Measurements from ENCODE around the gene KLHL29. TPM values are rescaled to one million over a fixed set of nuclear protein-coding genes. Genes with fewer than 3 reads are reported as not detected.

KLHL29 gene
- total RNA-seq, 1 experiment from 2014 or later = 16.7 TPM

DNA sequence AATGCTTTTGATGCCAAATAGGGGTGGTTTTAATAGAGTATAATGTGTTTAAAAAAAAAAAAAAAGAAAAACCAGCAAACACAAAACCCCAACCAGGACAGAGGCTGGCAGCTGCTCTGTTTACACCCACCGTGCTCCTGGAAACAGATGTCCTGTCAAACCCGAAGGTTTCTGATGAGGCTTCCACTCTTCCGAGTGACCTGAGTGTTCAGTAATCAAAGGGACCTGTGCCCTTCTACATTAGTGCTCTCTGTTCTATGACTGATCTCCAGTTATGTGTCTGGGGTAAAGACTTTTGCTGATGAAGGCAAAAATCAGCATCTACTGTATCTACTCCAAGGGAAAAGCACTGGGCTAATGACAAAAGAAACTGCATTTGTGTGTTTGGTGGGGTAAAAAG is 3.5 kb upstream of the KLHL29 start:
- peak overlapping the region; percentile 74 for H3K9ac ChIP-seq (ENCODE audit: low read length)
- BruUV-seq (replicated peaks) = TSS peak; percentile 21
- CTCF ChIA-PET = no interaction called here
- ATAC-seq (no peak), DNase-seq (ENCODE audit: low read depth, low spot score) (no peak)
- no peaks in the 10 kb centered on the region for H3K9me2 ChIP-seq (ENCODE audit: insufficient read depth)
- H2AFZ ChIP-seq (ENCODE audit: low read depth, low read length, poor library complexity, severe bottlenecking) = peak overlapping the region; percentile 67
- H3K9me3 ChIP-seq (ENCODE audit: control insufficient read depth in 1 of 2, insufficient read depth in 1 of 2, low read depth in 1 of 2, low read length in 2 of 2) = no peaks in the 10 kb centered on the region
- no peak overlapping the region; the same call in 1 of the 2 replicates for H3K27ac ChIP-seq (ENCODE audit: low read depth, low read length)
- RAD21 ChIA-PET (ENCODE audit: low non-redundant PET in 1 of 2, low total read pairs in 2 of 2, uncharacterized antibody in 2 of 2, unreplicated experiment in 2 of 2) = no interaction called here
- H3K79me2 ChIP-seq (ENCODE audit: insufficient read depth, low read length) = peaks cover 8% of the 10 kb centered on the region
- H3K4me1 ChIP-seq (ENCODE audit: control insufficient read depth in 1 of 2, insufficient read depth in 2 of 2, low read length in 2 of 2) = peaks cover 29 to 66% of the 10 kb centered on the region in 2 experiments
- H3K27me3 ChIP-seq (ENCODE audit: insufficient read depth, low read length) = no peaks in the 10 kb centered on the region
- H3K4me3 ChIP-seq (replicated peaks in 1 of 2; ENCODE audit: low read depth in 1 of 2, low read length in 2 of 2) = peak overlapping the region; percentile 40 to 61; a peak in 3 of 4 replicates
- no peaks in the 10 kb centered on the region for H3K36me3 ChIP-seq (ENCODE audit: control insufficient read depth in 1 of 2, insufficient read depth in 2 of 2, low read length in 2 of 2)
- TF ChIP-seq ZNF274 (IDR thresholded peaks at IDR 0.05; ENCODE audit: low read depth, low read length) = no peak
- intact Hi-C loops (cut with micrococcal nuclease) = no loop called here
- POLR2A ChIA-PET = no interaction called here
- H4K20me1 ChIP-seq (ENCODE audit: insufficient read depth) = no peaks in the 10 kb centered on the region
- H3K4me2 ChIP-seq (ENCODE audit: low read length) = peak overlapping the region; percentile 96

- Histone ChIP-seq H3K9me3 (ENCODE audit: control insufficient read depth in 1 of 2, insufficient read depth in 1 of 2, low read depth in 1 of 2, low read length in 2 of 2) (no peaks in the 10 kb centered on the region), H2AFZ (ENCODE audit: low read depth, low read length, poor library complexity, severe bottlenecking) (no peak overlapping the region), H4K20me1 (ENCODE audit: insufficient read depth) (no peaks in the 10 kb centered on the region), H3K9me2 (ENCODE audit: insufficient read depth) (no peaks in the 10 kb centered on the region), H3K27me3 (ENCODE audit: insufficient read depth, low read length) (no peaks in the 10 kb centered on the region), H3K36me3 (ENCODE audit: control insufficient read depth in 1 of 2, insufficient read depth in 2 of 2, low read length in 2 of 2) (no peaks in the 10 kb centered on the region), H3K9ac (ENCODE audit: low read length) (no peak overlapping the region), H3K4me2 (ENCODE audit: low read length) (no peak overlapping the region), H3K79me2 (ENCODE audit: insufficient read depth, low read length) (peaks cover 23% of the 10 kb centered on the region), H3K27ac (ENCODE audit: low read depth, low read length) (no peak overlapping the region), H3K4me3 (replicated peaks in 1 of 2; ENCODE audit: low read depth in 1 of 2, low read length in 2 of 2) (no peak overlapping the region), H3K4me1 (ENCODE audit: control insufficient read depth in 1 of 2, insufficient read depth in 2 of 2, low read length in 2 of 2) (peaks cover 26 to 62% of the 10 kb centered on the region in 2 experiments)
- no peak for ATAC-seq
- CTCF ChIA-PET = no interaction called here
- no TSS peak for BruUV-seq (replicated peaks)
- POLR2A ChIA-PET = no interaction called here
- TF ChIP-seq, protein P1, sequence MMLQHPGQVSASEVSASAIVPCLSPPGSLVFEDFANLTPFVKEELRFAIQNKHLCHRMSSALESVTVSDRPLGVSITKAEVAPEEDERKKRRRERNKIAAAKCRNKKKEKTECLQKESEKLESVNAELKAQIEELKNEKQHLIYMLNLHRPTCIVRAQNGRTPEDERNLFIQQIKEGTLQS (IDR thresholded peaks at IDR 0.05) = no peak
- no peak for TF ChIP-seq FOSL1 (IDR thresholded peaks at IDR 0.05; ENCODE audit: low read depth)
- no peak for TF ChIP-seq POLR2AphosphoS5 (IDR thresholded peaks at IDR 0.05; ENCODE audit: low read depth, low read length)
- TF ChIP-seq POLR2A (IDR thresholded peaks at IDR 0.05; ENCODE audit: borderline replicate concordance, extremely low read depth, insufficient read depth, insufficient read length) = no peak
- no peak for TF ChIP-seq ZNF274 (IDR thresholded peaks at IDR 0.05; ENCODE audit: low read depth, low read length)
- TF ChIP-seq EZH2phosphoT487 (IDR thresholded peaks at IDR 0.05; ENCODE audit: borderline replicate concordance) = no peak
- no peak for TF ChIP-seq YY1 (IDR thresholded peaks at IDR 0.05; ENCODE audit: extremely low read depth, insufficient replicate concordance, low read depth, low read length)
- no peak for TF ChIP-seq JUND (IDR thresholded peaks at IDR 0.05)
- TF ChIP-seq, protein P2, sequence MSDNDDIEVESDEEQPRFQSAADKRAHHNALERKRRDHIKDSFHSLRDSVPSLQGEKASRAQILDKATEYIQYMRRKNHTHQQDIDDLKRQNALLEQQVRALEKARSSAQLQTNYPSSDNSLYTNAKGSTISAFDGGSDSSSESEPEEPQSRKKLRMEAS (IDR thresholded peaks at IDR 0.05) = no peak
- no peak for TF ChIP-seq SIN3A (IDR thresholded peaks at IDR 0.05; ENCODE audit: low read depth)
- no peak for TF ChIP-seq SRF (IDR thresholded peaks at IDR 0.05; ENCODE audit: low read depth)
- no peak for TF ChIP-seq EGR1 (IDR thresholded peaks at IDR 0.05; ENCODE audit: low read depth)
- no peak for TF ChIP-seq REST (IDR thresholded peaks at IDR 0.05; ENCODE audit: low read depth)
- no peak for TF ChIP-seq CBX3 (IDR thresholded peaks at IDR 0.05; ENCODE audit: low read depth)
- no peak for TF ChIP-seq CTCF (IDR thresholded peaks at IDR 0.05 in 2 of 3, conservative IDR thresholded peaks at IDR 0.05 in 1 of 3; ENCODE audit: borderline replicate concordance in 1 of 3, insufficient read depth in 1 of 3, low read depth in 2 of 3, low read length in 2 of 3)
- intact Hi-C loops (cut with micrococcal nuclease) = no loop called here
- RAD21 ChIA-PET (ENCODE audit: low non-redundant PET in 1 of 2, low total read pairs in 2 of 2, uncharacterized antibody in 2 of 2, unreplicated experiment in 2 of 2) = no interaction called here
- no peak for DNase-seq (ENCODE audit: low read depth, low spot score)
Observed at GRCh38 chr2:23383100-23383499, 1.9 kb upstream of the KLHL29 start.
